B cell (primary cell): ENCODE results near the gene AHRR. TPM values are rescaled to one million over a fixed set of nuclear protein-coding genes. Genes with fewer than 3 reads are reported as not detected.

Experiments used
- ATAC-seq: fragments of 200-7000 bp; cut with Tn5 transposase; one replicate; pipeline ENCODE4 v1.10.0; 2021; ENCODE audit warnings: low read depth, mild to moderate bottlenecking, moderate number of reproducible peaks, moderate library complexity
- CTCF ChIA-PET: fragments of 350-600 bp; sonication (Branson Sonifier 250); formaldehyde crosslinking; loops from one replicate; lab custom pipeline; 2021; ENCODE audit warnings: antibody characterized with exemption, inconsistent platforms; lab: Charles Lee
- POLR2A ChIA-PET: fragments of 350-600 bp; sonication (Branson Sonifier 250); formaldehyde crosslinking; loops from one replicate; lab custom pipeline; 2021; ENCODE audit warnings: antibody characterized with exemption; lab: Charles Lee
- DNase-seq: peaks from one replicate; pipeline ENCODE4 v3.0.0; 2013
- H2AFZ ChIP-seq: 2 replicates; pipeline ENCODE4 v1.6.1; 2012; ENCODE audit warnings: mild to moderate bottlenecking, low read depth, low read length; ENCODE audit not compliant: insufficient read depth, poor library complexity, severe bottlenecking
- H3K27ac ChIP-seq, 2 donors: 1 replicate in 1 of 2; 2 replicates in 1 of 2; pipeline ENCODE4 v1.5.1; 2012 to 2013; ENCODE audit warnings: low read length in 2 of 2, mild to moderate bottlenecking in 2 of 2, moderate library complexity in 1 of 2
- H3K27me3 ChIP-seq, 4 experiments: fragments of 200-600 bp in 1 of 4; sonication (generic) in 1 of 4; replicated peaks in 1 of 4; 1 replicate in 2 of 4; 2 replicates in 2 of 4; pipeline versions ENCODE4 v1.6.1 to v1.7.0; 2013 to 2016; ENCODE audit warnings: low read length in 3 of 4, mild to moderate bottlenecking in 2 of 4, mixed read lengths in 1 of 4, moderate library complexity in 1 of 4; ENCODE audit not compliant: insufficient read depth in 4 of 4, control insufficient read depth in 3 of 4; ENCODE audit errors: control extremely low read depth in 1 of 4
- H3K36me3 ChIP-seq, 2 experiments: replicated peaks in 1 of 2; 1 replicate in 1 of 2; 2 replicates in 1 of 2; pipeline versions ENCODE4 v1.6.1 to v1.7.1; 2013; ENCODE audit warnings: low read length in 1 of 2; ENCODE audit not compliant: insufficient read depth in 2 of 2, control insufficient read depth in 1 of 2; ENCODE audit errors: control extremely low read depth in 1 of 2, extremely low read depth in 1 of 2
- H3K4me1 ChIP-seq, 2 donors: fragments of 200-600 bp in 1 of 2; sonication (generic) in 1 of 2; 1 replicate in 1 of 2; 2 replicates in 1 of 2; pipeline versions ENCODE4 v1.5.1 to v1.6.1; 2013 to 2017; ENCODE audit warnings: low read length in 2 of 2; ENCODE audit not compliant: control insufficient read depth in 2 of 2, insufficient read depth in 2 of 2
- H3K4me2 ChIP-seq: replicated peaks from 2 replicates; pipeline ENCODE3; 2012; ENCODE audit warnings: mild to moderate bottlenecking, low read depth, low read length; ENCODE audit not compliant: poor library complexity, severe bottlenecking
- H3K4me3 ChIP-seq, 5 experiments: fragments of 200-600 bp in 1 of 5; sonication (generic) in 1 of 5; 1 replicate in 3 of 5; 2 replicates in 2 of 5; pipeline versions ENCODE4 v1.5.1 to v1.7.0; 2011 to 2016; ENCODE audit warnings: low read length in 4 of 5, mild to moderate bottlenecking in 4 of 5, low read depth in 2 of 5, control low read depth in 1 of 5, moderate library complexity in 1 of 5; ENCODE audit not compliant: insufficient read depth in 1 of 5; ENCODE audit errors: control extremely low read depth in 1 of 5, extremely low read depth in 1 of 5
- H3K79me2 ChIP-seq: fragments of 200-600 bp; sonication (generic); one replicate; pipeline ENCODE4 v1.6.0; 2016; ENCODE audit warnings: low read length; ENCODE audit not compliant: control insufficient read depth, insufficient read depth
- H3K9ac ChIP-seq: fragments of 200-600 bp; sonication (generic); 2 replicates; pipeline ENCODE4 v1.6.1; 2017; ENCODE audit warnings: mild to moderate bottlenecking, low read length, moderate library complexity
- H3K9me3 ChIP-seq, 3 donors: one replicate each; pipeline versions ENCODE4 v1.6.1 to v1.7.1; 2013; ENCODE audit warnings: low read length in 2 of 3; ENCODE audit not compliant: control insufficient read depth in 2 of 3, insufficient read depth in 1 of 3; ENCODE audit errors: control extremely low read depth in 1 of 3
- H4K20me1 ChIP-seq: 2 replicates; pipeline ENCODE4 v1.6.0; 2012; ENCODE audit warnings: mild to moderate bottlenecking, low read length; ENCODE audit not compliant: insufficient read depth, control insufficient read depth, poor library complexity, severe bottlenecking
- H3K27ac Mint-ChIP-seq: one replicate; pipeline ENCODE4 v1.8.0; 2021; ENCODE audit warnings: mixed read lengths
- H3K27me3 Mint-ChIP-seq: one replicate; pipeline ENCODE4 v1.8.0; 2021; ENCODE audit warnings: mixed read lengths
- H3K4me1 Mint-ChIP-seq: one replicate; pipeline ENCODE4 v1.8.0; 2021; ENCODE audit warnings: mixed read lengths
- H3K4me3 Mint-ChIP-seq: one replicate; pipeline ENCODE4 v1.8.0; 2021; ENCODE audit warnings: mixed read lengths
- H3K9me3 Mint-ChIP-seq: one replicate; pipeline ENCODE4 v1.8.0; 2022; ENCODE audit warnings: mixed read lengths; ENCODE audit not compliant: insufficient read depth
- EZH2 ChIP-seq: IDR thresholded peaks from 2 replicates; pipeline ENCODE4 v1.6.1; 2012; ENCODE audit warnings: borderline replicate concordance, low read depth, mild to moderate bottlenecking, moderate library complexity, low read length; ENCODE audit not compliant: insufficient read depth, poor library complexity, severe bottlenecking
- WGBS: methylation state at CpG from one replicate; pipeline ENCODE4 v1.1.5; 2013; ENCODE audit warnings: missing lambda C conversion rate; ENCODE audit not compliant: insufficient coverage; 5-methylcytosine and 5-hydroxymethylcytosine counted together
- intact Hi-C: fragments of 100-400 bp; cut with micrococcal nuclease; formaldehyde crosslinking; loops from one replicate; pipeline ENCODE4 v1.10.0; 2022
- polyA plus RNA-seq: library from polyadenylated mRNA; depleted of rRNA; stranded (reverse); fragments of >200 nt; gene quantifications from 2 replicates; pipeline ENCODE4 v1.2.3, GENCODE V29; 2012
- total RNA-seq, 2 donors: library from RNA; stranded (reverse); fragments of 120-200 nt in 1 of 2; gene quantifications; 1 replicate in 1 of 2; 2 replicates in 1 of 2; pipeline versions ENCODE4 v1.2.3 to v1.2.4, GENCODE V29; 2013 to 2022
- TF ChIP-seq, protein P1 (sequence below): fragments of 200-600 bp; IDR thresholded peaks from one replicate; pipeline ENCODE4 v1.8.0; 2022; ENCODE audit warnings: antibody characterized with exemption, mild to moderate bottlenecking

Gene AHRR
- total and polyA plus RNA-seq, 2 donors (not counting 1 experiment from before 2014, with no cell fraction given), result 0.13 to 1.7 TPM

DNA sequence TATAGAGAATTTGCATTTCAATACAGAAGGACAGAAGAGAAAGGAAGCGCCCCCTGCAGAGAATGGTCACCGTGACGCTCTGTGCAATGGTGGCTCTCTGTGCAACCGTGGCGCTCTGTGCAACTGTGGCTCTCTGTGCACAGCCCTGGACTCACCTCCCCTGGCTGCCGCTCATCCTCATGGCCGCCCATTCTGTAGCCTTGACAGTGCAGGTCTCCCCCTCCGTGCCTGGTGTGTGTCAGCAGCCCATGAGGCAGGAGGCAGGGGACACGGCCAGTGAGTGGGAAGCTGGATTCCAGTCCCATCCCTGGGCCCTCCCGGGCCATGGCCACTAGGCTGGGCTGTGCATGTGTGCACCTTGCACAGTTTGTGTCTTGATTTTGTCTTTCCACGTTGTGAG is 133.4 kb downstream of the AHRR start:
- Histone ChIP-seq H4K20me1 (peaks cover 48% of the 10 kb centered on the region), H3K27me3 (no peaks in the 10 kb centered on the region), H3K4me1 (no peaks in the 10 kb centered on the region), H3K9me3 (peaks cover 9 to 14% (median 11%) of the 10 kb centered on the region in 3 donors), H2AFZ (no peak overlapping the region), H3K36me3 (peaks cover 16 to 84% of the 10 kb centered on the region in 2 experiments), H3K4me3 (no peak overlapping the region), H3K4me2 (no peak overlapping the region), H3K79me2 (peaks cover 72% of the 10 kb centered on the region), H3K27ac (no peak overlapping the region), H3K9ac (no peak overlapping the region)
- intact Hi-C loops, result no loop called here
- H3K27me3 Mint-ChIP-seq, result no peaks in the 10 kb centered on the region
- DNase-seq, result no peak
- ATAC-seq, result no peak
- no peak overlapping the region for H3K27ac Mint-ChIP-seq
- POLR2A ChIA-PET, result no interaction called here
- WGBS, result 95% methylated on average over 10 of the region's 11 CpGs
- H3K9me3 Mint-ChIP-seq, result peaks cover 9% of the 10 kb centered on the region
- no peak for TF ChIP-seq EZH2
- TF ChIP-seq, protein P1, sequence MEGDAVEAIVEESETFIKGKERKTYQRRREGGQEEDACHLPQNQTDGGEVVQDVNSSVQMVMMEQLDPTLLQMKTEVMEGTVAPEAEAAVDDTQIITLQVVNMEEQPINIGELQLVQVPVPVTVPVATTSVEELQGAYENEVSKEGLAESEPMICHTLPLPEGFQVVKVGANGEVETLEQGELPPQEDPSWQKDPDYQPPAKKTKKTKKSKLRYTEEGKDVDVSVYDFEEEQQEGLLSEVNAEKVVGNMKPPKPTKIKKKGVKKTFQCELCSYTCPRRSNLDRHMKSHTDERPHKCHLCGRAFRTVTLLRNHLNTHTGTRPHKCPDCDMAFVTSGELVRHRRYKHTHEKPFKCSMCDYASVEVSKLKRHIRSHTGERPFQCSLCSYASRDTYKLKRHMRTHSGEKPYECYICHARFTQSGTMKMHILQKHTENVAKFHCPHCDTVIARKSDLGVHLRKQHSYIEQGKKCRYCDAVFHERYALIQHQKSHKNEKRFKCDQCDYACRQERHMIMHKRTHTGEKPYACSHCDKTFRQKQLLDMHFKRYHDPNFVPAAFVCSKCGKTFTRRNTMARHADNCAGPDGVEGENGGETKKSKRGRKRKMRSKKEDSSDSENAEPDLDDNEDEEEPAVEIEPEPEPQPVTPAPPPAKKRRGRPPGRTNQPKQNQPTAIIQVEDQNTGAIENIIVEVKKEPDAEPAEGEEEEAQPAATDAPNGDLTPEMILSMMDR, result no peak
- CTCF ChIA-PET, result no interaction called here
- peaks cover 3% of the 10 kb centered on the region for H3K4me1 Mint-ChIP-seq
- H3K4me3 Mint-ChIP-seq, result no peak overlapping the region

DNA sequence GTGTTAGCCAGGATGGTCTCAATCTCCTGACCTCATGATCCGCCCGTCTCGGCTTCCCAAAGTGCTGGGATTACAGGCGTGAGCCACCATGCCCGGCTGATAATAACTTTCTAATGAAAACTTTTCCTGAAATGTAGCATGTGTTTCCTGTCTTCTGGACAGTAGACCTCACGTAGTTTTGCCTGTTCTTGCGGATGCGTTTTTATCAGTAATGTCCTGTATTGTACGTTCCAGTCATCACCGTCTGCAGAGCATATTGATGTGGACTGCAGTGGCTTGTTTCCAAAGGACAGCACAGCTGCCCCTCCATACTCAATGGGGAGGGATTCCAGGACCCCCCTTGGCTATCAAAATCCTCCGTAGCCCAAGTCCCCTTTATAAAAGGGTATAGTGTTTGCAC is 134.3 kb downstream of the AHRR start:
- H3K4me2 ChIP-seq, result no peak overlapping the region
- H3K27ac Mint-ChIP-seq, result no peak overlapping the region
- no peaks in the 10 kb centered on the region for H3K27me3 Mint-ChIP-seq
- no peaks in the 10 kb centered on the region for H3K27me3 ChIP-seq
- H3K27ac ChIP-seq, result no peak overlapping the region
- H3K9ac ChIP-seq, result no peak overlapping the region
- H3K36me3 ChIP-seq, result peaks cover 14 to 81% of the 10 kb centered on the region in 2 experiments
- DNase-seq, result no peak
- H3K4me3 Mint-ChIP-seq, result no peak overlapping the region
- H3K9me3 ChIP-seq, result peaks cover 9 to 14% (median 11%) of the 10 kb centered on the region in 3 donors
- H2AFZ ChIP-seq, result no peak overlapping the region
- no peak for TF ChIP-seq EZH2
- TF ChIP-seq, protein P1, result no peak
- peaks cover 9% of the 10 kb centered on the region for H3K9me3 Mint-ChIP-seq
- peaks cover 3% of the 10 kb centered on the region for H3K4me1 Mint-ChIP-seq
- 98% methylated on average over 6 of the region's 11 CpGs for WGBS
- ATAC-seq, result no peak
- POLR2A ChIA-PET, result no interaction called here
- peaks cover 54% of the 10 kb centered on the region for H4K20me1 ChIP-seq
- CTCF ChIA-PET, result no interaction called here
- intact Hi-C loops, result no loop called here
- no peaks in the 10 kb centered on the region for H3K4me1 ChIP-seq
- H3K79me2 ChIP-seq, result peaks cover 72% of the 10 kb centered on the region
- no peak overlapping the region for H3K4me3 ChIP-seq
